GM18861 (cell line): ENCODE results near the gene FBXW8.

ENCODE experiments used
- ATAC-seq: cut with Tn5 transposase; IDR thresholded peaks from one replicate; pipeline ENCODE4 v1.9.1; 2021; ENCODE audit not compliant: unreplicated experiment

The FBXW8 gene

DNA sequence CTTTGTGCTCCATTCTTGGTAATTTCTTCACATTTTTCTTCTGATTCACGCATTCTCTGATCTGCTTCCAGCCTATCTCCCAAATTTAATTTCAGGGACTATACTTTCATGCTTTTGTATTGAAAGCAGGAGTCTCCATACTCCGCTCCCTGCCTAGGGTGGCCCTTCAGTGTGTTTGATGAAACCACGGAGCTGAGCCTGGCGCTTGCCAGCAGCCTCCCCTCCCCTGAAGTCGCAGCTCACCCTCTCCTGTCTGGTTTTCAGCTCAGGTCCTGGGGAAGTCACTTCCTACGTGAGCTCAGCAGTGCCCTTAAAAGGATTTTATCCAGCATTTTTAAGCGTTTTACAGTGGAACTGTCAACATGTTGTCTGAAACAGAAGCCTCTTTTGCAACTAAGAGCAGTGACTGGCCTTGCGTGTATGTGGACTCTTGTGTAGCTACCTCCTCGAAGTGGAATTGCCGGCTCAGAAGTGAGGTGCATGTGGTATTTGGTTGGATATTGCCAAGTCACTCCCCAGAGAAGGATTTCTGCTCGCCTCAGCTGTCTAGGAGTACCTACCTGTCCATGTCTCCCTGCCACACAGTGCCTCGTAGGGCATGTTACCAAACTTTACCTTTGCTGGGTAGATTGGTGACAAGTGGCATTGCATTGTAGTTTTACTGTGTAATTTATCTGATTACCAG lies 109.9 kb downstream of the FBXW8 start:
- ATAC-seq = no peak

DNA sequence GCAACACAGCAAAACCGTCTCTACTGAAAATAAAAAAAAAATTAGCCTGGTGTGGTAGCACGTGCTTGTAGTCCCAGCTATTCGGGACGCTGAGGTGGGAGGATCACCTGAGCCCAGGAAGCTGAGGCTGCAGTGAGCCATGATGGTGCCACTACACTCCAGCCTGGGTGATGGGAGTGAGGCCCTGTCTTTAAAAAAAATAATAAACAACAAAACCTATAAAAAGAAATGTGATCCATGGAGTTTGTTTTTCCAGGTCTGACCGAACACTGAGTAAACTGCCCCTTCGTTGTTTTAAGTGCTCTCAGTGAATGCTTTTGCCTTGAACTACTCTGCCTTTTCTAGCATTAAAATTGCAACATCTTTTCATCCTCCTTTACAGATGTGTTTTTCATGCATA lies 111.7 kb downstream of the FBXW8 start:
- ATAC-seq = no peak

DNA sequence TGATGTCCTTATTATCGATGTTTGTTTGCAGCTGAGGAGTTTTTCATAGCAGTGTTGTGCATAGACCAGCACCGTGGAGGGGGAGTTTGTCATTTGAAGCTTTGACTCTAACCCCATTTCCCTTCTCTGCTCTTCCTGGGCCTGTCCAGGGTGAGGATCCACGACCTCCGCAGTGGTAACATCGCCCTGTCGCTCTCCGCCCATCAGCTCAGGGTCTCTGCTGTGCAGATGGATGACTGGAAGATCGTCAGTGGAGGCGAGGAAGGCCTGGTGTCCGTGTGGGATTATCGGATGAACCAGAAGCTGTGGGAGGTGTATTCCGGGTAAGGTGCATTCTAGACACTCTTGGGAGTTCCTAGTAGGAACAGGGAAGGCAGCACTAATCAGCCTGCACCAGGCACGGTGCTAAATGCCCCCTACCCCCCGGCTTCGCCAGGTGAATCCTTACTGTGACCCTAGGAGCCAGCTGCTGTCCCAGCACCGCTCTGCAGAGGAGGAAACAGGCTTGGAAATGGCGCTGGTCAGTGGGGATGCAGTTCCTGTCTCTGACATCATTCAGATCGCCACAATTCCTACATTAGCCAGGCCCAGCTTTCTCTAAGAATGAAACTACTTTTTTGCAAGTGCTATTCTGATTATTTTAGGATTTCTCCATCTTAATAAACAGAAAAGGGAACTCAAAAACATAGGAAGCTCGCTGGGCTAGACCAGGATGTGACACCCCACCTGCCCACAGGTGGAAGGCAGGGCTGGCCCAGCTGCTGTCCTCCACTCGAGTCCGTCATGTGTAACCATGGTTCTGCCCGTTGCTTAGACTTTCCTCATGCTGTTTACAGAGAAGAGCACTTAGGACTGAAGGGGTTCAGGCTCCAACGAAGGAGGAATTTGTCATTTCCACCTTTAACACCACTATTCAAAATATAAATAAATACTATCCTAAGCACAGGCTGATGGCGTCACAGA lies 113.5 kb downstream of the FBXW8 start:
- no peak for ATAC-seq

DNA sequence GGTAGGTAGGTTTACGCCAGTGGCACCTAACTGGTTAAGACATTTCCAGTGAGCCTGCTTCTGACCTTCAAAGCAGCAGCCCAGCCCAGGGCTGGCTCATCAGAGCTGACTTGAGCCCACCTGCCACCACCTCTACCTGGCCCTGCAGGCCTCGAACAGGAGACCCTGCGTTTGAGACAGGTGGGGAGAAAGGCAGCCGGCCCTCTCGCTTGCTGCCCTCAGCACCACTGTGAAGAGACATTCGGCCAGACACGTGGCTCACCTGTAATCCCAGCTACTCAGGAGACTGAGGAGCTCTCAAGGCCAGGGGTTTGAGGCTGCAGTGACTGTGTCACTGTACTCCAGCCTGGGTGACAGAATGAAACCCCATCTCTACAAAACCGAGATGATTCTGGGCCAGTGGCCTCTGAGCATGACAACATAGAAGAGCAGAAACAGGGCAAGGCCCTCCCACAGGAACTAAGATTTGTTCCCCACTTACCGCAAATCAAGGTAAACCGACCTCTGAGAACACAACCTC lies 114.3 kb downstream of the FBXW8 start:
- no peak for ATAC-seq

DNA sequence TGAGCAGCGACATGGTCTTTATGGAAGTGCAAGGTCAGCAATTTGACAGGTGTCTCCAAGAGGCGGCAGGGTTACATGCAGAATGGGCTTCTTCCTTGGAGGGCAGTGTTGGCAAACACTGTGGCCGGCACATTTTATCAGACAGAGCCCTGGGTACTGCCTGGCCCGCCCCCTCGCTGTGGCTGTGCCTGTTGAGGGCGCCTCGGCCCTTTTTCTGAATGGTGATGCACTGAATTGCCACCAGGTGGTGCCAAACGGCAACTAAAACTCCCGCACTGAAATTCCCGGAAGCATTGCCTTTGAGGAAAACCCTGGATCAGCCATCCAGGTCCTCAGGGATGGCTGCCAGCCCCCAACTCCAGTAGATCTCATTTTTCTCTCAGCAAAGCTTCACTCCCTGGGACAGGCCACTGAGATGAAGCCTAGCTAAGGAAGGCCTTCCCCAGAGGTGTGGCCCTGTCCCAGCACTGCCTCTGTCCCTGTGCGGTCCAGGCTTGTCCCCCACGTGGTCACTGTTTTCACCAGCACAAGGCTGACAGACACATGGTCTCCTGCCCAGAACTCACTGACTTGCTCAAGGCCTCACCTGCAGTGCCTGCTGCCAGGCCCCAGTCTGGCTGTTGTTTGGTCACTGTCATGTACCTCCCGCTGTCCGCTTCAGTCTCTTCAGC lies 114.9 kb downstream of the FBXW8 start:
- ATAC-seq = no peak

DNA sequence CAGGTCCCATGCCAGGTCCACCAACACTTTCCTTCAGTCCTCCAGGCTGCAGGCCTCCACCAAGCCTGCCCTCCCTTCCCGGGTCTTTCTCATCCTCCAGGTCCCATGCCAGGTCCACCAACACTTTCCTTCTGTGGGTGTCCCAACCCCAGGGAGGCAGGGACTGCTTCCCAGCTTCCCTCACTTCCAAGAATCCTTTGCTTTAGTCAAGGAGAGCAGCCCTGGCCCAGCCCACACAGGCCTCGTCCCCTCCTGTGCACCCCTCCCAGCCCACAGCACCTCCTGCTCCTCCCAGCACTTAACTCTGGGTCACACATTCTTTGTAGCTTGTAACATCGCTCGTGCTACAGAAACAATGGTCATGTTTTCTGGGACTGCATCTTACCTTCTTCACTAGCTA lies 115.6 kb downstream of the FBXW8 start:
- ATAC-seq = no peak

DNA sequence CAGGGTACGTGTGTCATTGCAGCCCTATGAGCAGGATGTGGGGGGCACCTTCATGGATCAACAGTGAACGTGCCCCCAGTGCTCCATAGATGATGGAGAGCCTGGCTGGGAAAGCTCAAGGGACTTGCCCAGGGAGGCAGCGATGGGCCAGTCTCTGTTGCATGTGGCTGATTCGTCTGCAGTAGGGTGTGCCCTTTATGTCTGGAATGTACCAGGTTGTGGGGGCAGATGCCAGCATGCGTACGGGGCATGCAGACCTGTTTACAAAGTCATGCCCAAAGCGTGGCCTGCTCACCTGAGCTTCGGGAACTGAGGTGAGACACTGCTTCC lies 116.1 kb downstream of the FBXW8 start:
- no peak for ATAC-seq

DNA sequence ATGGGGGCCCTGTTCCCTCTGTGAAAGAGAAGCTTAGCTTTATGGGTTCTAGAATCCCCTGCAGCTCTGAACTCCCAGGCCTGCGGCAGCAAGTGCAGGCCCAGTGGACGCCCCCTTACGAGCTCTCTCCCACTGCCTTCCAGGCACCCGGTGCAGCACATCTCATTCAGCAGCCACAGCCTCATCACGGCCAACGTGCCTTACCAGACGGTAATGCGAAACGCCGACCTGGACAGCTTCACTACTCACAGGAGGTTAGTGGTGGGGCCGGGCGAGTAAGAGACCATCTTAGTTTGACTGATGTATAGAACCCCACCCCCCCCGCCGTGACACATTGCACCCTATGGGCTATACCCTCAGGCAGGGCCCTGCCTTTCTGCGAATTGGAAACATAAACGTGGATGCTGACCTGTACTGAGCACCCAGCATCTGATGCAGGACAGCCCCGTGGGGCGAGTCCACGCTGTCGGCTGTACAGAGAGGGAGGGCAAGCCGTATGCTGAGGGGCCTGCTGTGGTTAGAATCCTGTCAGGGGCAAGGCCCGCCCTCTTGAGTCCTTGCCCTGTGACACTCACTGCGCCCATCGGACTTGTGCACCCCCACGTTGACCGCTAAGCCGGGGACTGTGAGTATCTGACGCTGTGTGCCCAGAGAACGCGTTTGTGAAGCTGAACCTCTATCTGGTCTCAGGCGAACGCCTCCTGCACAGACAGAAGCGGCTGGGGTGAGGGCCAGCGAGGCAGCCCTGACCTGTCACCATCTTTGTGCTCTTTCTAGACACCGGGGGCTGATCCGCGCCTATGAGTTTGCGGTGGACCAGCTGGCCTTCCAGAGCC lies 116.7 kb downstream of the FBXW8 start:
- no peak for ATAC-seq

DNA sequence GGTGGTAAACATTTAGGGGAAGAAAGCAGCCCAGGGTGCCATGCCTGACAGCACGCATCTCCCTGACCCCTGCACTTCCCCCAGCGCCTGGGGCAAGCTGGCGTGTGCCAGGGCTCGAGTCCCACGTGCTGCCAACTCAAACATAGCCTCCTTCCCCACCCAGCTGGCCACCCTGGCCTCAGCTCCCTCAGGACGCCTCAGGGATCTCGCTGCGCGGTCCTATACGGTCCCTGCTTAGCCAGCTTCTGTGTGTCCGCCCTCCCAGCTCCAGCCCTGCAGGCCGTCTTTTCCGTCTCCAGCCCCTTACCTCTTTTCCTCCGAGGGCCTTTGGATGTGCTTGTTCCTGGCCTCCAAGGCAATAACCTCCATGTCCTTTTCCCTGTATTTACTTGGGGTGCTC lies 117.5 kb downstream of the FBXW8 start:
- ATAC-seq = no peak

DNA sequence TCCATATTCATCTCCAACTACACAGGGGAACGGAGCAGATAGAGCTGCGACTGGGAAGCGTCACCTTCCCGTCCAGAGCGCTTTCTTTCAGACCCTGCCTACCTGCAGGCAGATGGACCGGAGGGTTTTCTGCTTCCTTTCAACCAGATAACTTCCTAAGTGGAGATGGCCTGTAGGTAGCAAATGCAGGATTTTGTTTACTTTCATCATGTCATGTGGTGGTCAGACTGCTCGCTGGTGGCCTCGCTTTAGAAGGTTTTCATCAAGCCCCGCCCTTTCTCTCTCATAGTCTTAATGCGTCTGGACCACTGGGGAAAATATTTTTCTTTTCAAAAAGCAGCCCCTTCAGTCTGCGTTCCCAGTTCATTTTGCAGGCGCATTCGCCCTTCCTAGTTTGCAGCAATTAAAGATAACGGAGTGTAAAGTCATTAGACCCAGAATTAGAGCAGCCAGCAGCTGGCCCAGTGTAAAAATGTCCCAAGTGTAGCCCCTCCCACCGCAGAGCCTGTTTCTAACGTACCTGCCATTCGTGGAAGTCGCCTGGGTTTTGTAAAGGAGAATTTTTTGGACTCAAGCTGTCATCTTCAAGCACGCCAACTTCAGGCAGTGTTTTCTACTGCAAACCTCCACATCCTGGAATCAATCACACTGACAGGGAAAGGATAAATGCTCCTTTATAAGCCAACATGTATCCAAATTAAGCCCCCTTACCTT lies 119.6 kb downstream of the FBXW8 start:
- no peak for ATAC-seq

DNA sequence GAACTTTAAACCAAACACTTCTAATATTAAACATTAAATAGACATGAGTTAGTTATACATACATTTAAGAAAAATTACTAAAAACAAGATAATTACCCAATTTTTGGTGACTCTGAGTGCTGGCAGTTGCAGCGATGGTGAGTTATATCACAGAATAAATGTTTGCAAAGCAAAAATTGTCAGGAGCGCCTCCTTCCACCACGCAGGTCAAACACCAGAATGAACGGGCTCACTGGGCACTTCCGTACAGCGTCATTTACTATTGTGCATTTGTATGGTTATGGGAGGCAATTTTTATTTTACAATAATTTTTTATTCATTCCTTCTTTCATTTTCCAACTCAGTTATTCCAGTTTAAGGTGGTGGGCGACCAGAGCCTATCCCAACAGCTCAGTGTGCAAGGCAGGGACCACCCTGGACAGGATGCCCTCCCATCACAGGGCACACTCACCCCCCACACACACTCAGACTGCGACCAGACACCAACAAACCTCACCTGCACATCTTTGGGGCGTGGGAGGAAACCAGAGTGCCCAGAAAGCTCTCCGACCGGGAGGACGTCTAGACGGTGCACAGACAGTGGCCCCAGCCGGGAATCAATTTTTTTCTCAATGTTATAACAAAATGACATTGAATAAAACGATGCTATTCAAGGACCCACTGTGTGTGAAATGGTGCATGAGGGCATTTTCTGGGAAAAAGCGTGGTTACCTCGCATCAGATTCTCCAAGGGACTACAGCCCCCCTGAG lies 121.3 kb downstream of the FBXW8 start:
- ATAC-seq = no peak

DNA sequence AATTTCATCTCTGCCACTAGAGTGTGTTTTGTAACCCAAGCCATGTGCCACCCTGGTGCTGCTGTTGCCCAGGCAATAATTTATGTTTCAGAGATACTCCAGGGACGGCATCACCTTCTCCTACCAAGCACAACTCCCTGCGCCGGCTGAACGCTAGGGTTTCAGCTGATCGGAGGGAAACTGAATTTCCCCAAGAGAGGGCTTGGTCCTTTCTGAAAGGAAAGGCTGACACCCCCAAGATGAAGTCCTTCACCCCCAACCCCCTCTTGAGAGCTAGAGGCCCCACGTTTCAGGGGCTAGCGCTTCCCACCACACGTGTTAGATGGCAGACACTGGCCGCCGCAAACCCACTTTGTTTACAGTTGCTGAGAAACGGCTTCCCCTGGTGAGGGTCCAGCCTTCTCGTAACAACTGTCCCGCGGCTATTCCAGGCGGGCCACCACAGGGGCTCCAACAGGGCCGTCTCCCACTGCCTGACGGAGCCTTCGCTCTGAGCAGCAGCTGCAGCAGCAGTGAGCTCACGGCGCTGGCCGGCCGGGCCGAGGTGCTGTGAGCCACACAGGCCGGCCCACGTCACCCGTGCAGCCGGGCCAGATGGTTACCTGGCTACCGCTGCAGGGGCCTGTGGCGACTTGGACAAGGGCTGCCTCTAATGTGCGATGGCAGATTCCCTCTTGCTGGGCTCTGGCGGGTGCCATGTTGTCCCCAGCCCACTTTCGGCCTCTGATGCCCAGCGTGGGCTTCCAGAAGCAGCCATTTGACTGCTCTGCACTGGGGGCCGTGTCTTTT lies 122.0 kb downstream of the FBXW8 start:
- no peak for ATAC-seq

DNA sequence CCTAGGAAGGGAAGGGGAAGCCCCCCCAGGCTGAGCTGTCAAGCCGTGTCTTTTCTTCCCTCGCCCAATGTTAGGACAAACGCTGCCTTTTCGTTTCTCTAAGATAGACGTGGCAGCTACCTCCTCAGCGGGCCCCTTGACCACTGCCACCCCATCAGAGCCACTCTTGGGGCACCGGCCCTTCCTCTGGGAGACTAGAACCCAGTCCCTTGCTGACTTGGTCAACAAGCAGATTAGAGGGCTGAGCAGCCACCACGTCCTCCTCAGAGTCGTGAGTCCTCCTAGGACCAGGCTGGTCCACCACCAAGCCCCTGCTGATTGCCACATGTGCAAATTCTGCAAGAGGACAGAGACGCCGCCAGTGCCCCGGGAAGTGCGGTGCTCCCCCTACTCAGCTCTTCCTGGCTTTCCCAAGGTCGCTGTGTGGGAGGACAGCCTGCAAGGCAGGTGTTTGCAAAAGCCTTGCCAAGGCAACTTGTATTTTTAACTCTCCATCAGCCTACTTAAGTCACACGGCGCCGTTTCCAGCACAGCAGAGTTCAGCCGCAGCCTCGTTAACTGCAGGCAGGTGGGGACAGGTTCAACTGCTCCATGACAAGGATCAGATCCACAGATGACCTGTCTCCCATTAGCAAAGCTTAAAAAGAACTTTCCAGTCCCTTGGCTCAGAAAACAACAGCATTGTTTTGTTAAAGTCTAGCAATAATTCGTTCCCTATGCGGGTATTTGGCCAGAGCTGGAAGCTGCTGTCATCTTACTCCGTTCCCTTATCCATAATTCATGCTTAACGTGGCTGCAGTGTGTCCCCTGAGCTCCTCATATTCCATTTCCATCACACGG lies 122.9 kb downstream of the FBXW8 start:
- no peak for ATAC-seq

DNA sequence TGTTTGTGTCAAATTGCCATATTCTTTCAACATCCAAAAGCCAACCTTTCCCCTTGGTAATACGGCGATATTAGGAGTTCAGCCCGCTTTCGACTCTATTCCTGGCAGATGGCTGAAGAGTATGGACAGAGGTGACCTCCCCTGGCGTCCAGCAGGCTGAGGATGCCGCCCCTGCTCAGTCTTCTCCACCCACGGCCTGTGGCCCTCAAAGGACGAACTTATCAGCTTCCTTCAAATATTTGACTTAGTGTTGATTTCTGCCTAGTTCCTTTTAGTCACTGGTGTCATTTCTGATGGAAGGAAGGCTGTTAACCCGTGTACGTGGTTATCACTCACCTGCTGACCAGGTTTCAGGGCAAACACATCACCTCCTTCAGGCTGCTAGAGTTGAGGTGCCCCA lies 123.5 kb downstream of the FBXW8 start:
- ATAC-seq = no peak

DNA sequence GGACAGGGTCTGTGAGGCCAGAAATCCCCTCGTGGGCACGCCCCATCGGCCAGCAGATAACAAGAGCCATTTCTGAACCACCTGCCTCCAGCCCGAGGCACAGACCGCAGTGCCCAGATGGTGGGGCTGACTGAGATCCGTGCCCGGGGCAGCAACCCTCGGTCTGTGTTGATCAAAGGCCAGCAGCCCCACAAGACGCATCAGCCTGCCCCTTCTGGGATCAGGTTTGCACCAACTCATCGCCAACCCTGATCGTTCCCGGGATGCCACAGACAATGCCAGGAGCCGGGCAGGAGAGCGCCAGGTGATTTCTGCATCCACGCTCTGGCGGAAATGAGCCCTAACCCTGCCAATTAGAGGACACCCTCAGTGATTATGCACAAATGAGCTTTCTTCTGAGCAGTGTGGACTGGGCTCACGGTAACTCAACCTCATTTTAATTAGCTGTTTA lies 124.0 kb downstream of the FBXW8 start:
- no peak for ATAC-seq

DNA sequence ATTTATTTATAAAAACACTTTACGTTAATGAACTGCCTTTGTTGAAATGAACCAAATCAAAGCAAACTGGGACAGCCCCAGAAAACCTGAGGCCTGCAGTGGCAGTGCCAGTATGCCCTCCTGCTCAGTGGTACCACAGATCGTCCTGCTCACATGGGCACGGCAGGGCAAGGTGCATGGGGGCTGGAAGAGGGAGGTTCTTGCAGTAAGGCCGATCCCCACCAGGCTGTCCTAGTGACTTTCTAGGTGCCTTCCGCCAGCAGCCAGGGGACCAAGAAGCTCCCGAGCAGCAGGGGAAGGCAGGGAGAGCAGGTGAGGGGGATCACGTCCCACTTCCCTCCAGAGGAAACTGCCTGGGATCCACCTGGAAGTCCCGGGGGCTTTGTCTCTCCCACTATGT lies 124.5 kb downstream of the FBXW8 start:
- no peak for ATAC-seq

DNA sequence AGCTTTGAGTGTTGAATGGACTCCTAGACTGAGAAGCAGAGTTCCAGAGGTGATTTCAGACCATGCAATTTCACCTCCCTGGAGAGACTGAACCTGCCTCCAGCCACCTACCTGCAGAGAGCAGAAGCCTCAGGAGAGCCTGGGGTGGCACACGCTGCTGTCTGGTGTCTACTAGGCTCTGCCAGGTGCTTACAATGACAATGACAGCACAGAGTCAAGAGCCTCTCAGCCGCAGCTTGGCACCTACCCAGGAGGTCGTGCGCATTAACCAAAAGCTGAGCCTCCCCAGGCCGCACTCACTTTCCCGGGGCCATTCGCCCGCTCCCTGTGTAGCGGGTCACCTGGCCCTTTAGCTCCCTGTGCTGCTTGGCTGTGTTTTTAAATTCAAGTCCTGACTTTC lies 125.3 kb downstream of the FBXW8 start:
- ATAC-seq = no peak

DNA sequence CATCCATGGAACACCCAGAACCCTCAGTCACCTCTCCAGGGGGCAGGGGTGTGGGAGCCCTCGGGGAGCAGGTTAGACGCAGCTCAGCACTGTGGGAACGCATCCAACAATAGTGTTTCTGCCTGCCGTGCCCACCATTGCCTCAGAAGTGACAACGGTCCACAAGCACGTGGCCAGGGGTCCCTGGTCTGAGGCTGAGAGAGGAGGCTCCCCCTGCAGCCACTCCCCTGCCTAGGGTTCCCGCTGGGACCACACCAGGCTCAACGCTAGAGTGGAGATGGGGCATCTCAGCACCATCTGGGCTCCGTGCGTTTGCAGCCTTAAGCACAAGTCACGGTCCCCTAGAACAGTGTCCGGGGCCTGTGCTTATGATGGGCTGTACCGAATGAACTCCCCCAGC lies 125.8 kb downstream of the FBXW8 start:
- ATAC-seq = no peak
